ENCODE data around the gene SPINK6.

SPINK6 gene

DNA sequence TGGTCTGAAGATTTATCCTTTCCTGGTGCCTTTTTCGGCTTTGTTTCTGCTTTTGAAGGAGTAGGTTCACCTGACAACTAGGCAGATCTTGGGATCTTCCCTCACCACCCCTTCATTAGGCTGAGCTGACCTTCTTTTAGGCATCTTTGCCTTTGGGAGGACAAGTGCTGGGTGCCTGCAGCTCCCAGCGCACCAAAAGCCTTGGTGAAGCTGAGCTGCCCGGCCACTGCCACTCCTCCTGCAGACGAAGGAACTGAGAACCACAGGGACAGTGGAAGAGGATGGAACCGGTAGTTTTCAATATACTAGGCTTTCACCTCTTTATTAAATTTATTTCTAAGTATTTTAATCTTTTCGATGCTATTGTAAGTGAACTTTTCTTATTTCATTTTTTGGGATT lies 18.7 kb downstream of the SPINK6 start:
- no peak overlapping the region for H3K4me3 ChIP-seq (ENCODE audit: insufficient read depth, low read depth, low read length, poor library complexity, severe bottlenecking)
- H3K27me3 ChIP-seq (replicated peaks; ENCODE audit: control insufficient read depth, insufficient read depth, low read length, poor library complexity, severe bottlenecking), result no peaks in the 10 kb centered on the region
- no peaks in the 10 kb centered on the region for H3K36me3 ChIP-seq (ENCODE audit: control insufficient read depth, insufficient read depth, low read length)
- H3K27ac ChIP-seq (ENCODE audit: insufficient read depth, low read length, poor library complexity, severe bottlenecking), result no peak overlapping the region
- no peaks in the 10 kb centered on the region for H3K4me1 ChIP-seq (ENCODE audit: control insufficient read depth, insufficient read depth, low read length, poor library complexity, severe bottlenecking)
- DNase-seq, result no peak
- H3K9me3 ChIP-seq (ENCODE audit: control insufficient read depth, low read length), result no peaks in the 10 kb centered on the region

DNA sequence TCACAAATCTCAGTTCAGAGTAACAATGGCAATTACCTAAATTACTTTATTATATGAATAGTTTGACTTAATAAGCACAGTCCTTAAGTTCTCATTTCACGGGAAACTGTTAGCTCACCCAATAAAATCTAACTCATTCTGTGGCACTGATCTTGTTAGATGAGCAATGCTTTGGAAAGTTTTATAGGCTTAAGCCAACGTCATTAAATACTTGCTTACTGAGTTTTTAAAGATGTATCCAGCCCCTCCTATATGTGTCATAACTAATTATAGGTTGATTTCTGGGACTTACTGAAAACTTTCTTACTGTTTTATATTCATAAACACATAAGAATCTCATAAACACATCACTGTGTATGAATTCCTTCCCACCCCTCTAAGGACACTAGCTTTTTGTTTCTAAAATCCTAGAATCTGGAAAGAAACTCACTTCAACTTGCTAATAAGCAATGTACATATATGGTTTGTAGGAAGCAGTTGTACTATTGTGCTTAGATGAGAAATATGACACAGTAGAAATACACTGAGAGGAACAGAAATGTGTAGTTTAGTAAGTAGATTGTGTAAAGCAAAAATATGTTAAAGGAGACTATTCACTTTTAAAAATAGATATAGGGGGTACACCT lies 21.4 kb downstream of the SPINK6 start:
- H3K27ac ChIP-seq (ENCODE audit: insufficient read depth, low read length, poor library complexity, severe bottlenecking), result no peak overlapping the region
- H3K36me3 ChIP-seq (ENCODE audit: control insufficient read depth, insufficient read depth, low read length), result no peaks in the 10 kb centered on the region
- H3K4me1 ChIP-seq (ENCODE audit: control insufficient read depth, insufficient read depth, low read length, poor library complexity, severe bottlenecking), result no peaks in the 10 kb centered on the region
- H3K9me3 ChIP-seq (ENCODE audit: control insufficient read depth, low read length), result no peaks in the 10 kb centered on the region
- H3K4me3 ChIP-seq (ENCODE audit: insufficient read depth, low read depth, low read length, poor library complexity, severe bottlenecking), result no peak overlapping the region
- no peaks in the 10 kb centered on the region for H3K27me3 ChIP-seq (replicated peaks; ENCODE audit: control insufficient read depth, insufficient read depth, low read length, poor library complexity, severe bottlenecking)
- no peak for DNase-seq

DNA sequence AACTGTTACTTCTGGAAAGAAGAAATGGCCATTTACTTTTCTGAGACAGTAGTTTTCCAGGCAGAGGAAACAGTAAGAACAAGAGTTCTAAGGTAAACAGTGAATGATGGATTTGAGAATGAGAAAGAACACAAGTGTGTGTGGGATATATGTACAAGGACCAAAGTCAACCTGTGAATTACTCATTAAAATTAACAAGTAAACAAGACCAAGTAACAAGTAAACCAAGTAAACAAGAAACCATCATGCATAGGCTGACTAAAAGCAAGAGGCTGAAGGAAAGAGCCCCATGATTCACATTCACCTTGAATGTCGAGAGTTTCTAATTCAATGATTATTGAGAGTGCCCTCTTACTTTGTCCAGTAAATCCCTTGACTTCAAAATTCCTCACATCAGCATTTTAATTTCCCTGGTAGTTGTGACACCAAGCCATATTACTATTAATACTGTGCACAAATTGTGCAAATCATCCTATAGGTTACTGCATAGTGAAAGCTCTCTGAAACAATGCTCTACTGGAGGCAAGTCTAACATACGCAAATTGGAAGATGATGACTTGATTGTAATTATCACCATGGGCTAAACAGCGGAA lies 25.6 kb downstream of the SPINK6 start:
- DNase-seq, result no peak
- Histone ChIP-seq H3K27me3 (replicated peaks; ENCODE audit: control insufficient read depth, insufficient read depth, low read length, poor library complexity, severe bottlenecking) (no peaks in the 10 kb centered on the region), H3K4me1 (ENCODE audit: control insufficient read depth, insufficient read depth, low read length, poor library complexity, severe bottlenecking) (no peaks in the 10 kb centered on the region), H3K4me3 (ENCODE audit: insufficient read depth, low read depth, low read length, poor library complexity, severe bottlenecking) (no peak overlapping the region), H3K27ac (ENCODE audit: insufficient read depth, low read length, poor library complexity, severe bottlenecking) (no peak overlapping the region), H3K36me3 (ENCODE audit: control insufficient read depth, insufficient read depth, low read length) (no peaks in the 10 kb centered on the region), H3K9me3 (ENCODE audit: control insufficient read depth, low read length) (no peaks in the 10 kb centered on the region)

DNA sequence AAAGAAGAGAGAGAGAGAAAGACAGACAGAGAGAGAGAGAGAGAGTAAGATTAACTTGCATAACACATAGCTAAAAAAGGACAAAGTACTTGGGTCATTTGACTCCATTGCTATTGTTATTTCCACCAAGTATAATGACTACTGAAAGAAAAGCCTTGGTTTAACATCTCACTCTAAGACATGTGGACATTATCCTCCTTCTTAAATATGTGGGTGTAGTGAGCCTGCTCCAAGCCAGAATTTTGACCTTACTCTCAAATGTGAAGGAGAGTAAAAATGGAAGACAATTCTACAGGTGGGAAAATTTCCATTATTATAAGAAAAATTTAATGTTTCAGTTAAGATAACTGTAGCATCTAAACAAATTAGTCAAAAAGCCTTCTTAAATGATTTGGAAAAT lies 27.0 kb downstream of the SPINK6 start:
- Histone ChIP-seq H3K27ac (ENCODE audit: insufficient read depth, low read length, poor library complexity, severe bottlenecking) (no peak overlapping the region), H3K4me3 (ENCODE audit: insufficient read depth, low read depth, low read length, poor library complexity, severe bottlenecking) (no peak overlapping the region), H3K27me3 (replicated peaks; ENCODE audit: control insufficient read depth, insufficient read depth, low read length, poor library complexity, severe bottlenecking) (no peaks in the 10 kb centered on the region), H3K36me3 (ENCODE audit: control insufficient read depth, insufficient read depth, low read length) (no peaks in the 10 kb centered on the region), H3K4me1 (ENCODE audit: control insufficient read depth, insufficient read depth, low read length, poor library complexity, severe bottlenecking) (no peaks in the 10 kb centered on the region), H3K9me3 (ENCODE audit: control insufficient read depth, low read length) (no peaks in the 10 kb centered on the region)
- no peak for DNase-seq

DNA sequence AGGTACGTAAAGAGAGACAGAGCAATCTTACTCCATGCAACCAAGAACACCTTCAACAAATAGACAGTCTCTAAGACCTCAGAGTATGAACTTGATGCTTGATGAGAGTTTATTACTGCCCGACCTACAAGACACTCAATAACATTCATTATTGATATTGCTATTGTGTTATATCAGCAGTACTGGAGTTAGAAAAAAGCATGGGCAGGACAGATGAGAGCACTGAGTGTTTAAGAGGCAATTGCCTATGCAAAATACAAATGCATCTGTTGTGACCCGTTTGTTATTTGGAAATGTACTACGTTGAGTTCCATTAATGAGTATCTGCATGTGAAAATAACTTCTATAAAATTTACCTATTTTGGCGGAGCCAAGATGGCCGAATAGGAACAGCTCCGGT lies 27.4 kb downstream of the SPINK6 start:
- H3K36me3 ChIP-seq (ENCODE audit: control insufficient read depth, insufficient read depth, low read length), result no peaks in the 10 kb centered on the region
- H3K4me3 ChIP-seq (ENCODE audit: insufficient read depth, low read depth, low read length, poor library complexity, severe bottlenecking), result no peak overlapping the region
- H3K27ac ChIP-seq (ENCODE audit: insufficient read depth, low read length, poor library complexity, severe bottlenecking), result no peak overlapping the region
- no peaks in the 10 kb centered on the region for H3K27me3 ChIP-seq (replicated peaks; ENCODE audit: control insufficient read depth, insufficient read depth, low read length, poor library complexity, severe bottlenecking)
- no peaks in the 10 kb centered on the region for H3K4me1 ChIP-seq (ENCODE audit: control insufficient read depth, insufficient read depth, low read length, poor library complexity, severe bottlenecking)
- H3K9me3 ChIP-seq (ENCODE audit: control insufficient read depth, low read length), result no peaks in the 10 kb centered on the region
- no peak for DNase-seq

DNA sequence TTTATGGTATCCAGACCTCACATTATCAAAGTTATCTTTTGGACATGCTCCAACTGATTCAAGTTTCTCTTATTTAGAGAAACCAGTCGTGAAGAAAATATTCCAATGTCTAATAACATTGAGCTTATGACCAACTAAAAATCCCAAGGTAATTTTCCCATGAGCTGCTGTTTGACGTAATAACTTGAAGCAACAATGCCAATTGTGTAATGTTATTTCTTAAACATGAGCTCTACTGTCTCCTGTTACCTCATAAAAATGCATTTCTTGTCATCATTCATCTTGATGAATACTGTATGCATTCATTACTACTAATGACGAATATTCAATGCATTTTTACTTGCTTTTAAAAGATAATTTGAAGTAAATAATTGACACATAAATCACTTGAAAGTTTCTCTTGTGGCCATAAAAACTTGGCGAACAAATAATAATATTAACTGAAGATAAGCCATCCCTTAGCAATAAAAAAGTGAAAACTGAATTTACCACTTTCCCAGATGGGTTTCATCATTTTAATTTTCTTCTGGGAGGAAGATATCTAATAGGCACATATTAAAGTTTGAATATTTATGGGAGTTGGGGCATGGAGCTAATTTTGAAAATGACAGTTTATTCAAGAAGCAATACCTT lies 35.1 kb downstream of the SPINK6 start:
- Histone ChIP-seq H3K4me1 (ENCODE audit: control insufficient read depth, insufficient read depth, low read length, poor library complexity, severe bottlenecking) (no peaks in the 10 kb centered on the region), H3K36me3 (ENCODE audit: control insufficient read depth, insufficient read depth, low read length) (no peaks in the 10 kb centered on the region), H3K9me3 (ENCODE audit: control insufficient read depth, low read length) (no peaks in the 10 kb centered on the region), H3K27ac (ENCODE audit: insufficient read depth, low read length, poor library complexity, severe bottlenecking) (no peak overlapping the region), H3K4me3 (ENCODE audit: insufficient read depth, low read depth, low read length, poor library complexity, severe bottlenecking) (no peak overlapping the region), H3K27me3 (replicated peaks; ENCODE audit: control insufficient read depth, insufficient read depth, low read length, poor library complexity, severe bottlenecking) (no peaks in the 10 kb centered on the region)
- no peak for DNase-seq

DNA sequence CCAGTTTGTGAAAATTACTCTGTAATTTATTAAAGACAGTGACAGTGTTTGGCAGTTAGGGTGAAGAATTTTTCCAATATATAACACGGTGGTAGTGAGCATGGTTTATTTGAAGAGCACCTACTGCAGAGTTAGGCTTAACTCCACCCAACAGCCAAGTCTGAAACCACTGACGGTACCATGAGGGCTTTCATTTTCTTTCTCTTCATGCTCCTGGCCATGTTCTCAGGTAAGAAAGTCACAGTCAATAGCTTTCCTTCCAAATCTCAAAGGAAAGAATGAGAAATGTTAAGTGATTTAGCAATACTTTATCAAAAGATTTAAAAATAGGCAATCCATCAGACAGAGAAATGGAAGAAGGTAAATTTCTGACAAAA lies 35.6 kb downstream of the SPINK6 start, which contains the start of gene MARCOL:
Gene MARCOL (plus strand): TSS at position 108 of the 377 bp plus-strand sequence. CDS start 73 bp downstream, at position 181.
- Histone ChIP-seq H3K9me3 (ENCODE audit: control insufficient read depth, low read length) (no peaks in the 10 kb centered on the region), H3K36me3 (ENCODE audit: control insufficient read depth, insufficient read depth, low read length) (no peaks in the 10 kb centered on the region), H3K4me3 (ENCODE audit: insufficient read depth, low read depth, low read length, poor library complexity, severe bottlenecking) (no peak within 1 kb of the TSS), H3K4me1 (ENCODE audit: control insufficient read depth, insufficient read depth, low read length, poor library complexity, severe bottlenecking) (no peaks in the 10 kb centered on the region), H3K27ac (ENCODE audit: insufficient read depth, low read length, poor library complexity, severe bottlenecking) (no peak within 1 kb of the TSS), H3K27me3 (replicated peaks; ENCODE audit: control insufficient read depth, insufficient read depth, low read length, poor library complexity, severe bottlenecking) (no peaks in the 10 kb centered on the region)
- no peak for DNase-seq

DNA sequence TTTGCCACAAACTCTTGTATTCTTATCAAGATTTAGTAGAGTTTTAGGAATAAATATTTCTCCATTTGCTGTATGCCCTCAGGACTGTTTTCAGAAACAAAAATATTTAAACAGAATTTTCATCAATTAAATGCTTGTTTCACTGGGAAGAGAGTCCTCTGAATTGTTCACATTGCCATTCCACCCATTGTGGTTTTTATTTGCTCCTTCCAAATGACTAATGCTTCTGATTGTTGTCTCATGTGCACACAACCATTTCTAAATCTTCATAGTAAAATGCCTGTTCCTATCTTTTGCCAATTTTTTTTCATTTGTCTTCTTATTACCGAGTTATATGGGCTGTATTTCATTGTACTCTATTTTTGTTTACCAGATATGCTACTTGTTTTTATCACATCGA lies 46.1 kb downstream of the SPINK6 start:
- Histone ChIP-seq H3K36me3 (ENCODE audit: control insufficient read depth, insufficient read depth, low read length) (no peaks in the 10 kb centered on the region), H3K9me3 (ENCODE audit: control insufficient read depth, low read length) (no peaks in the 10 kb centered on the region), H3K27ac (ENCODE audit: insufficient read depth, low read length, poor library complexity, severe bottlenecking) (no peak overlapping the region), H3K27me3 (replicated peaks; ENCODE audit: control insufficient read depth, insufficient read depth, low read length, poor library complexity, severe bottlenecking) (no peaks in the 10 kb centered on the region), H3K4me1 (ENCODE audit: control insufficient read depth, insufficient read depth, low read length, poor library complexity, severe bottlenecking) (no peaks in the 10 kb centered on the region), H3K4me3 (ENCODE audit: insufficient read depth, low read depth, low read length, poor library complexity, severe bottlenecking) (no peak overlapping the region)
- DNase-seq, result no peak

DNA sequence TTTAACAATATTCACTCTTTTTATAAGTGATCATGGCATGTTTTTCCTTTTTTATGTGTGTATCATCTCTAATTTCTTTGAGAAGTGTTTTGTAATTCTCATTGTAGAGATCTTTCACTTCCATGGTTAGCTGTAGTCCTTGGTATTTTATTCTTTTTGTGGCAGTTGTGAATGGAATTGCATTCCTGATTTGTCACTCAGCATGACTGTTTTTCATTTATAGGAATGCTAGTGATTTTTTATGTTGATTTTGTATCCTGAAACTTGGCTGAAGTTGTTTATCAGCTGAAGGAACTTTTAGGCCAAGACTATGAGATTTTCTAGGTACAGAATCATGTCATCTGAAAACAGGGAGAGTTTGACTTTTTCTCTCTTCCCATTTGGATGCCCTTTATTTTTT lies 52.6 kb downstream of the SPINK6 start:
- H3K4me3 ChIP-seq (ENCODE audit: insufficient read depth, low read depth, low read length, poor library complexity, severe bottlenecking), result no peak overlapping the region
- H3K36me3 ChIP-seq (ENCODE audit: control insufficient read depth, insufficient read depth, low read length), result no peaks in the 10 kb centered on the region
- H3K27me3 ChIP-seq (replicated peaks; ENCODE audit: control insufficient read depth, insufficient read depth, low read length, poor library complexity, severe bottlenecking), result no peaks in the 10 kb centered on the region
- H3K27ac ChIP-seq (ENCODE audit: insufficient read depth, low read length, poor library complexity, severe bottlenecking), result no peak overlapping the region
- DNase-seq, result no peak
- no peaks in the 10 kb centered on the region for H3K9me3 ChIP-seq (ENCODE audit: control insufficient read depth, low read length)
- no peaks in the 10 kb centered on the region for H3K4me1 ChIP-seq (ENCODE audit: control insufficient read depth, insufficient read depth, low read length, poor library complexity, severe bottlenecking)

DNA sequence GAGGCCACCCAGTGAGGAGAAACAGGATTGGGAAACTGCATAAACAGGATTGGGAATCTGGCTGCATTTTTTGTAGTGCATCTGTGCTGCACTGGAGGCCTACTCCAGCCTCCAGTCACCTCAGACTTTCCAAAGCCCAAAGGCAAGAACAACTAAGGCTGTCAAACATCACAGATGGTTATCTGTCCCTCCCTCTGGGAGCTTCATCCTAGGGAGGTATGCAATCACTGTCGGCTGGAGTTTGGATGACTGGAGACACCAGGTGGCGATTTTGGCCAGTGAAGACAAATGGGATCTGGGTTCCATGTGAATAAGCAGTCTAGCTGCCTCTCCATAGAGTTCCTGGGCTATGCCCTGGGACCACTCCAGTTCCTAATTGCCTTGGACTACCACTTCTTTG lies 56.4 kb downstream of the SPINK6 start:
- Histone ChIP-seq H3K4me3 (ENCODE audit: insufficient read depth, low read depth, low read length, poor library complexity, severe bottlenecking) (no peak overlapping the region), H3K9me3 (ENCODE audit: control insufficient read depth, low read length) (no peaks in the 10 kb centered on the region), H3K27me3 (replicated peaks; ENCODE audit: control insufficient read depth, insufficient read depth, low read length, poor library complexity, severe bottlenecking) (no peaks in the 10 kb centered on the region), H3K4me1 (ENCODE audit: control insufficient read depth, insufficient read depth, low read length, poor library complexity, severe bottlenecking) (no peaks in the 10 kb centered on the region), H3K27ac (ENCODE audit: insufficient read depth, low read length, poor library complexity, severe bottlenecking) (no peak overlapping the region), H3K36me3 (ENCODE audit: control insufficient read depth, insufficient read depth, low read length) (no peaks in the 10 kb centered on the region)
- DNase-seq, result no peak

Data from effector memory CD4-positive, alpha-beta T cell (primary cell).